HEK293 (cell line): ENCODE data around the gene PRPF40B.
A peak's percentile ranks its signal among the peaks of the same experiment; 100 is the strongest.

ENCODE experiments used
- CTCF ChIA-PET: fragments of 350-600 bp; formaldehyde crosslinking; extraction: SDS; loops from one replicate; lab custom pipeline; 2021; ENCODE audit warnings: antibody characterized with exemption; lab: Yijun Ruan, JAX
- POLR2A ChIA-PET: fragments of 300-600 bp; formaldehyde crosslinking; extraction: SDS; loops from one replicate; lab custom pipeline; 2020; ENCODE audit warnings: antibody characterized with exemption, inconsistent platforms; lab: Yijun Ruan, JAX
- H3K27ac ChIP-seq: fragments of 200-500 bp; sonication (Bioruptor generic); 2 replicates; pipeline ENCODE4 v1.5.1; 2014; ENCODE audit warnings: low read depth, low read length, control low read depth, inconsistent platforms; ENCODE audit errors: extremely low read depth
- H3K36me3 ChIP-seq, 2 experiments: fragments of 200-500 bp in 1 of 2; sonication (Bioruptor generic) in 1 of 2; 1 replicate in 1 of 2; 2 replicates in 1 of 2; pipeline ENCODE4 v1.5.1; 2014 to 2017; ENCODE audit warnings: inconsistent platforms in 2 of 2, low read length in 2 of 2; ENCODE audit not compliant: control insufficient read depth in 2 of 2, insufficient read depth in 1 of 2
- H3K4me1 ChIP-seq: fragments of 200-500 bp; sonication (Bioruptor generic); 2 replicates; pipeline ENCODE4 v1.5.1; 2014; ENCODE audit warnings: mild to moderate bottlenecking, low read length, inconsistent platforms; ENCODE audit not compliant: control insufficient read depth, insufficient read depth
- H3K4me3 ChIP-seq: 2 replicates; pipeline ENCODE4 v1.5.1; 2011; ENCODE audit warnings: low read depth, mild to moderate bottlenecking, control low read depth, low read length, moderate library complexity
- H3K9me3 ChIP-seq: fragments of 200-500 bp; sonication (Bioruptor generic); 2 replicates; pipeline ENCODE4 v1.5.1; 2014; ENCODE audit warnings: low read depth, low read length, inconsistent platforms; ENCODE audit not compliant: control insufficient read depth, insufficient read depth
- GLIS1 ChIP-seq: fragments of 450-650 bp; formaldehyde crosslinking; IDR thresholded peaks from 2 replicates; pipeline ENCODE4 v1.5.1; 2016; ENCODE audit warnings: missing biosample characterization, missing genetic modification characterization
- PRDM4 ChIP-seq: fragments of 450-650 bp; formaldehyde crosslinking; IDR thresholded peaks from 2 replicates; pipeline ENCODE4 v1.5.1; 2017; ENCODE audit warnings: missing biosample characterization, missing genetic modification characterization
- SCRT1 ChIP-seq: fragments of 450-650 bp; formaldehyde crosslinking; IDR thresholded peaks from 2 replicates; pipeline ENCODE4 v1.5.1; 2016; ENCODE audit warnings: missing biosample characterization, missing genetic modification characterization, borderline replicate concordance
- SCRT2 ChIP-seq: fragments of 450-650 bp; formaldehyde crosslinking; IDR thresholded peaks from 2 replicates; pipeline ENCODE4 v1.5.1; 2016; ENCODE audit warnings: missing biosample characterization, missing genetic modification characterization
- ZBTB11 ChIP-seq: fragments of 450-650 bp; formaldehyde crosslinking; conservative IDR thresholded peaks from 2 replicates; pipeline ENCODE4 v1.5.1; 2016; ENCODE audit warnings: low read depth, missing biosample characterization, missing genetic modification characterization
- ZBTB6 ChIP-seq: fragments of 450-650 bp; formaldehyde crosslinking; IDR thresholded peaks from 2 replicates; pipeline ENCODE4 v1.5.1; 2017; ENCODE audit warnings: missing biosample characterization, missing genetic modification characterization
- ZNF114 ChIP-seq: fragments of 450-650 bp; formaldehyde crosslinking; IDR thresholded peaks from 2 replicates; pipeline ENCODE4 v1.5.0; 2017; ENCODE audit warnings: missing biosample characterization, missing genetic modification characterization
- ZNF138 ChIP-seq: fragments of 450-650 bp; formaldehyde crosslinking; IDR thresholded peaks from 2 replicates; pipeline ENCODE4 v1.5.1; 2016; ENCODE audit warnings: missing biosample characterization, missing genetic modification characterization, borderline replicate concordance
- ZNF341 ChIP-seq: fragments of 450-650 bp; formaldehyde crosslinking; IDR thresholded peaks from 2 replicates; pipeline ENCODE4; 2016; ENCODE audit warnings: low read depth, missing biosample characterization, missing genetic modification characterization
- ZNF394 ChIP-seq: fragments of 450-650 bp; formaldehyde crosslinking; IDR thresholded peaks from 2 replicates; pipeline ENCODE4 v1.5.1; 2016; ENCODE audit warnings: missing biosample characterization, missing genetic modification characterization, mild to moderate bottlenecking, moderate library complexity, borderline replicate concordance
- ZNF623 ChIP-seq: fragments of 450-650 bp; formaldehyde crosslinking; IDR thresholded peaks from 2 replicates; pipeline ENCODE4 v1.5.1; 2016; ENCODE audit warnings: missing biosample characterization, missing genetic modification characterization
- ZNF76 ChIP-seq: fragments of 450-650 bp; formaldehyde crosslinking; IDR thresholded peaks from 2 replicates; pipeline ENCODE4; 2016; ENCODE audit warnings: low read depth, missing biosample characterization, missing genetic modification characterization, borderline replicate concordance
- ZNF843 ChIP-seq: fragments of 450-650 bp; formaldehyde crosslinking; IDR thresholded peaks from 2 replicates; pipeline ENCODE4 v1.5.1; 2016; ENCODE audit warnings: missing biosample characterization, missing genetic modification characterization
- ZSCAN16 ChIP-seq: fragments of 450-650 bp; formaldehyde crosslinking; IDR thresholded peaks from 2 replicates; pipeline ENCODE4 v1.5.1; 2016; ENCODE audit warnings: missing biosample characterization, missing genetic modification characterization
- TF ChIP-seq, protein P1 (sequence below): fragments of 450-650 bp; formaldehyde crosslinking; IDR thresholded peaks from 2 replicates; pipeline ENCODE4 v1.5.1; 2017; ENCODE audit warnings: missing biosample characterization, missing genetic modification characterization

Gene PRPF40B

GRCh38 chr12:49618576-49618975 is 4.8 kb upstream of the PRPF40B start:
- H3K4me1 ChIP-seq: no peaks in the 10 kb centered on the region
- no peak overlapping the region for H3K27ac ChIP-seq
- TF ChIP-seq, protein P1, sequence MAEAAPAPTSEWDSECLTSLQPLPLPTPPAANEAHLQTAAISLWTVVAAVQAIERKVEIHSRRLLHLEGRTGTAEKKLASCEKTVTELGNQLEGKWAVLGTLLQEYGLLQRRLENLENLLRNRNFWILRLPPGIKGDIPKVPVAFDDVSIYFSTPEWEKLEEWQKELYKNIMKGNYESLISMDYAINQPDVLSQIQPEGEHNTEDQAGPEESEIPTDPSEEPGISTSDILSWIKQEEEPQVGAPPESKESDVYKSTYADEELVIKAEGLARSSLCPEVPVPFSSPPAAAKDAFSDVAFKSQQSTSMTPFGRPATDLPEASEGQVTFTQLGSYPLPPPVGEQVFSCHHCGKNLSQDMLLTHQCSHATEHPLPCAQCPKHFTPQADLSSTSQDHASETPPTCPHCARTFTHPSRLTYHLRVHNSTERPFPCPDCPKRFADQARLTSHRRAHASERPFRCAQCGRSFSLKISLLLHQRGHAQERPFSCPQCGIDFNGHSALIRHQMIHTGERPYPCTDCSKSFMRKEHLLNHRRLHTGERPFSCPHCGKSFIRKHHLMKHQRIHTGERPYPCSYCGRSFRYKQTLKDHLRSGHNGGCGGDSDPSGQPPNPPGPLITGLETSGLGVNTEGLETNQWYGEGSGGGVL (tag by site-specific recombination): no peak
- TF ChIP-seq ZNF394 (tag by site-specific recombination): no peak
- no peak for TF ChIP-seq ZNF76 (tag by site-specific recombination)
- TF ChIP-seq SCRT2 (tag by site-specific recombination): peak; percentile 78
- peak; percentile 84; the same call in 1 of the 2 replicates for TF ChIP-seq SCRT1
- TF ChIP-seq ZNF138 (tag by site-specific recombination): no peak
- no peak for TF ChIP-seq ZNF623
- TF ChIP-seq, all 188 proteins: peak for 2
- ChIA-PET POLR2A (no interaction called here), CTCF (interaction anchor here (0.6 to 1.8 kb wide), 4 partner anchors 13 to 348 kb away, joined by 3 to 5 read pairs (median 4); partner anchors contain the start of gene FAM186B)
- Histone ChIP-seq H3K9me3 (no peaks in the 10 kb centered on the region), H3K36me3 (no peaks in the 10 kb centered on the region), H3K4me3 (no peak overlapping the region)

DNA sequence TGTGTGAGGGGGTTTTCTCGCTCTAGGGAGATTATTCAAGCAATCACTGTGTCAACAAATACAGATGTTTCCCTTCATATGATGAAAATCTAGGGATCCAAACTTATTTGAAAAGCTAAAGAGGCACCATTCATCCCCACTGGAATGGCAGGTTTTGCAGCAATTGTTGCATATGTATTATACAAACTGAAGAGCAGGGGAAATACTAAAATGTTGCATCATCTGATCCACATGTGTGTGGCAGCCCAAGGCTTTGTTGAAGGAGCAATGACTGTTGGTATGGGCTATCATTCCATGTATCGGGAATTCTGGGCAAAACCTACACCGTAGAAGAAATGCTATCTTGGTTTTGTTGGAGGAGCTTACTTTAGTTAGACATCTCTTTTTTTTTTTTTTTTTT is 4.1 kb upstream of the PRPF40B start:
- TF ChIP-seq ZNF114 (tag by site-specific recombination) (no peak), ZNF341 (tag by site-specific recombination) (no peak), ZSCAN16 (tag by site-specific recombination) (no peak), ZBTB6 (tag by site-specific recombination) (no peak), GLIS1 (no peak), ZBTB11 (no peak), ZNF843 (tag by site-specific recombination) (no peak), PRDM4 (tag by site-specific recombination) (no peak)
- ChIA-PET CTCF (interaction anchor here (0.5 to 1.8 kb wide), 5 partner anchors 9 to 349 kb away, joined by 3 to 5 read pairs (median 3); no protein-coding TSS in a partner anchor), POLR2A (interaction anchor here (0.6 kb wide), 1 partner anchor 83 kb away, joined by 3 read pairs; no protein-coding TSS in a partner anchor)
- no peak overlapping the region for H3K27ac ChIP-seq
- H3K9me3 ChIP-seq: no peaks in the 10 kb centered on the region
- H3K36me3 ChIP-seq: no peaks in the 10 kb centered on the region
- no peaks in the 10 kb centered on the region for H3K4me1 ChIP-seq
- no peak overlapping the region for H3K4me3 ChIP-seq
